Thoracic aorta (tissue), 2 donors: ENCODE data around the gene FTCDNL1. TPM values are rescaled to one million over a fixed set of nuclear protein-coding genes. Genes with fewer than 3 reads are reported as not detected.

ENCODE experiments used
- ATAC-seq: fragments of 150-250 bp; one replicate; pipeline ENCODE4 v1.8.0; 2017; ENCODE audit warnings: low read depth; ENCODE audit not compliant: insufficient number of reproducible peaks, low FRiP score
- DNase-seq: peaks from one replicate; pipeline ENCODE4 v3.0.0-alpha.2; 2020; ENCODE audit warnings: low spot score
- H3K27ac ChIP-seq, 2 donors: fragments of 200-600 bp; sonication (generic); 1 replicate in 1 of 2; 2 replicates in 1 of 2; pipeline ENCODE4 v1.5.1; 2016; ENCODE audit warnings: mild to moderate bottlenecking in 2 of 2, moderate library complexity in 2 of 2
- H3K27me3 ChIP-seq: fragments of 200-600 bp; sonication (generic); replicated peaks from 2 replicates; pipeline ENCODE4 v1.6.0; 2016; ENCODE audit warnings: mild to moderate bottlenecking; ENCODE audit not compliant: insufficient read depth
- H3K36me3 ChIP-seq: fragments of 200-600 bp; sonication (generic); one replicate; pipeline ENCODE4 v1.5.1; 2016
- H3K4me1 ChIP-seq, 2 donors: fragments of 200-600 bp; sonication (generic); 1 replicate in 1 of 2; 2 replicates in 1 of 2; pipeline versions ENCODE4 v1.5.1 to v1.6.0; 2016; ENCODE audit warnings: low read depth in 2 of 2, mild to moderate bottlenecking in 1 of 2; ENCODE audit not compliant: control insufficient read depth in 1 of 2
- H3K4me3 ChIP-seq: fragments of 200-600 bp; sonication (generic); 2 replicates; pipeline ENCODE4 v1.5.1; 2016; ENCODE audit warnings: mild to moderate bottlenecking
- H3K9me3 ChIP-seq: fragments of 200-600 bp; sonication (generic); 2 replicates; pipeline ENCODE4 v1.5.1; 2016
- CTCF ChIP-seq: fragments of 200-600 bp; sonication (generic); IDR thresholded peaks from one replicate; pipeline ENCODE4 v1.5.1; 2019; ENCODE audit warnings: antibody characterized with exemption
- total RNA-seq, 2 donors: library from RNA; depleted of rRNA; stranded (reverse); fragments of >200 nt; gene quantifications; one replicate each; pipeline versions ENCODE4 v1.1.0 to v1.2.3, GENCODE V29; 2016

The FTCDNL1 gene
- total RNA-seq, 2 donors from 2014 or later = 3.4 TPM; not detected in 1

DNA sequence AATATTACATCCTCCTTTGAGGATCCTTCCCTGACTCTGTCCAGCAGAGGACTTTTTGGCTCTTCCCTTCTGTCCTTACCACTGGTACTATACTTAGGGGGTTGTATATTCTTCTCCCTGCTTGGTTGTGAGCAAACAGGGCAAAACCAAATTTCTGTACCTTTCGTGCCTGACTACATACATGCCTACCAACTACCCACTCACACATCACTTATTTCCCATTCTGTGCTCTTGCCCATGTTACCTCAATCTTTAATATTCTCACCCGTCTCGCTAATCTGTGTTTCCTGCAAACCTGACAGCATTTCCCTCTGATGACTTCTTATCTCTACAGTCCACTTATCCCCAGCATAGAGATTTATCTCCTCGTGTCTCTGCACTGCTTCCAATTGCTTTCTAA, 58.6 kb downstream of the FTCDNL1 start:
- Histone ChIP-seq H3K4me1 (no peaks in the 10 kb centered on the region), H3K27me3 (no peaks in the 10 kb centered on the region), H3K36me3 (no peaks in the 10 kb centered on the region), H3K9me3 (no peaks in the 10 kb centered on the region), H3K27ac (no peak overlapping the region), H3K4me3 (no peak overlapping the region)
- no peak for TF ChIP-seq CTCF
- ATAC-seq (no peak), DNase-seq (no peak)

DNA sequence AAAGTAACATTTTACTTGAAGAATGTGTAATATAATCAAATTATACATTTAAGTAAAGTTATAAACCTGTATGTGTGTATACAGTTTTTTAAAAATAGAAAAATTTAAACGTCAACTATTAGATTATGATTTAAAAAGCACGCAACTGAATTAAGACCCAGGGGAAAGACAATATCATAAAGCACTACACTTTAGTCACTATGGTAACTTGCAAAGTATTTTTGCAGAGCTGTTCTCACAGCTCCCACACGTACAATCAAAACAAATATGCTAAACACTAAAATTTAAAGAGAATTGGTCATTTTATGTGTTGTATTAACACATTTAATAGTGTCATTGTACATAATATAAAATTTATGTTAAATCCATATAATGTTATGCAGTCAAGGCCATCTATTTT, 59.7 kb downstream of the FTCDNL1 start:
- Histone ChIP-seq H3K9me3 (no peaks in the 10 kb centered on the region), H3K4me3 (no peak overlapping the region), H3K4me1 (no peaks in the 10 kb centered on the region), H3K27ac (no peak overlapping the region), H3K27me3 (no peaks in the 10 kb centered on the region), H3K36me3 (no peaks in the 10 kb centered on the region)
- ATAC-seq (no peak), DNase-seq (no peak)
- no peak for TF ChIP-seq CTCF

- no peaks in the 10 kb centered on the region for H3K27me3 ChIP-seq
- DNase-seq (no peak), ATAC-seq (no peak)
- no peaks in the 10 kb centered on the region for H3K4me1 ChIP-seq
- no peak for TF ChIP-seq CTCF
- H3K36me3 ChIP-seq = no peaks in the 10 kb centered on the region
- no peaks in the 10 kb centered on the region for H3K9me3 ChIP-seq
- no peak overlapping the region for H3K27ac ChIP-seq
- H3K4me3 ChIP-seq = no peak overlapping the region
Measured at GRCh38 chr2:199784512-199784911, 66.5 kb downstream of the FTCDNL1 start.

DNA sequence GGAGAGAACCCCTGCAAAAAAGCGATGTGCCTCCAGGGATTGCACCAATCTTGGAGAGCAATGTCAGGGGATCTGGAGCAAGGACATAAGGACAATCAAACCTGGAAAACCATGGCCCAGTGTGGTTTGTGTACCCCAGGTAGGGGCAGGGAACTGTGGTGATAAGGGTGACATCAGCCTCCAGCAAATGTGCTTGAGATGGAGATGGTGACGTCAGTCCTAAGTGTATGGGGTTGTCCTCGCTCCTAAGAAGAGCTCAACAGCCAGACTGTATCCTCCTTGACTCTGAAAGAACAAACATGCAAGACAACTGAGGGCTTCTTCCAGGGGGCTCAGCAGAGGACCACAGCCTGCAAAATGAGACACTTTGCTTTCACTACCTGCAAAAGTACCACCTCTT, 71.4 kb downstream of the FTCDNL1 start:
- H3K4me3 ChIP-seq = no peak overlapping the region
- no peak for ATAC-seq
- no peaks in the 10 kb centered on the region for H3K36me3 ChIP-seq
- no peak for TF ChIP-seq CTCF
- no peaks in the 10 kb centered on the region for H3K4me1 ChIP-seq
- DNase-seq = no peak
- H3K27ac ChIP-seq = no peak overlapping the region
- H3K9me3 ChIP-seq = no peaks in the 10 kb centered on the region
- H3K27me3 ChIP-seq = no peaks in the 10 kb centered on the region

- no peak for DNase-seq
- ATAC-seq = no peak
- no peak overlapping the region for H3K27ac ChIP-seq
- no peak overlapping the region for H3K4me3 ChIP-seq
- no peak for TF ChIP-seq CTCF
- H3K36me3 ChIP-seq = no peaks in the 10 kb centered on the region
- no peaks in the 10 kb centered on the region for H3K4me1 ChIP-seq
- H3K9me3 ChIP-seq = no peaks in the 10 kb centered on the region
- H3K27me3 ChIP-seq = no peaks in the 10 kb centered on the region
Measured at GRCh38 chr2:199778655-199779054, 72.3 kb downstream of the FTCDNL1 start.
